Erythroblast (primary cell): Measurements from ENCODE around the gene ELL.

ENCODE experiments used
- GATA1 ChIP-seq: IDR thresholded peaks from 2 replicates; pipeline ENCODE4 v1.6.1; 2011; ENCODE audit warnings: low read depth, mild to moderate bottlenecking, control low read depth, low read length, moderate library complexity
- POLR2A ChIP-seq: IDR thresholded peaks from 2 replicates; pipeline ENCODE4 v1.6.1; 2011; ENCODE audit warnings: mild to moderate bottlenecking, low read length

- TF ChIP-seq POLR2A (no peak), GATA1 (no peak)
Measured at GRCh38 chr19:18484992-18485391, 36.9 kb downstream of the ELL start.
